ENCODE measurements around the gene SEMA5B.
A peak's percentile ranks its signal among the peaks of the same experiment; 100 is the strongest.

The SEMA5B gene

DNA sequence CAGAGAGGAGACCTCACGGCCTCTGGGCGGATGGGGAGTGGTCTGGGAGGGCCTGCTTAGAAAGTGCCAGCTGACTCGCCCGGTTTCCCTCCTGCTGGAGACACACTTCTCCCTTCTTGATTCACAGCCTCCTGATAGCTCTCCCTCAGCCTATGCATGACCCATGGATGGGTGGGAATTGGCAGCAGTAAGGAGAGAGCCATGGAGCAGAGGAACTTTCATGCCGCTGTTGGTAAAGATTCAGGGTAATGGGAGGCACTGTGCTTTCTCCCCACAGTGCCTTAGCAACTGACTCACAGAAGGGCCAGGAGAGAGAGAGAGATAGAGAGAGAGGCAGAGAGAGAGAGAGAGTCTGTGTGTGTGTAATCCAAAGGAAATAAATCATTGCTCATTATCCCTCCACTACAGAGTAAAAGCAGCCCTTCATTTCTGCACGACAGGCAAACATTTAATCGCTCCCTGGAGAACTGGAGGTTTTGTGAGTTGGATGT, 82.8 kb downstream of the SEMA5B start:
- no peak for DNase-seq (ENCODE audit: low spot score)

- no peak for DNase-seq (ENCODE audit: low spot score)
These were observed 83.8 kb downstream of the SEMA5B start for GRCh38 chr3:122943828-122944190.

GRCh38 chr3:122942937-122943827, 84.4 kb downstream of the SEMA5B start:
- DNase-seq (ENCODE audit: low spot score), result peak; percentile 90

- DNase-seq (ENCODE audit: low spot score), result no peak
These were observed 85.3 kb downstream of the SEMA5B start for GRCh38 chr3:122942239-122942638.

DNA sequence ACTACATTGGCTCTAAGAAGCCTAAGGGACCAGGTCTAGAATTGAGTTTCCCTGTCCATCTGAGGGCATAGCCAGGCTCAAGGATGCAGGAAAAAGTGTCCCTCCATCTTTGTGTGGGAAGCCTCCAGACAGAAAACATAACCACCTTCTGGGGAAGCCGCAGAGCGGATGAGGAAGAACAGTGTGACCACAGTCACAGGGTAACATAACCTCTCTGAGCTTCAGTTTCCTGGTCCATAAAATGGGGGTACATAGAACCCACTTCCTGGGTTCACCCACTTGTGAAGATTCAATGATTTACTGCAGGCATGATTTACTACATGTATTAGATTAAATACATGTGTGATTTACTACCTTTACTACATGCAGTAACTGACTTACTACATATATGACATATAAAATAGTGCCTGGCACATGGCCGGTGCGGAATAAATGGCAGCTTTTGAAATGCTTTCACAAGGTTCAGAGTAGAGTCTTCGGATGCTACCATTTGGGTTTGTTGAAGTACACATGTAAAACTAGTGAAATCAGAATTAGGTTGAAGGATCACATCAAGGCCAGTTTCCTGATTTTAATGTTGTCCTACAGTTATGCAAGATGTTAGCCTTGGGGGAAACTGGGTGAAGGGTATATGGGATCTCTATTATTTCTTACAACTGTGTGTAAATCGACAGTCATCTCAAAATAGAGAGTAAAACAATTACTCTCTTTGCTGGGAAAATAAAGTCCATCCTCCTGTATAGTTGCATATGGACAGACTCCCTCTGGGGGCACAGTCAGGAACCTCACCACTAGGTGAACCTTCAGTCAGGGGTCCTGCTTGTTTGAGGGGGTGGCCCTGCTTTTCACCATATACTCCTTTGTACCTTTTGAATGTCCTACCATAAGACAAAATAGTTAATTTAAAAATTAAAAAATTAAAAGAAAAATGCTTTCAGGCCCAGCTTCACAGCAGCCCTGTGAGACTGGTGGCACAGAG, 86.0 kb downstream of the SEMA5B start:
- no peak for DNase-seq (ENCODE audit: low spot score)

DNA sequence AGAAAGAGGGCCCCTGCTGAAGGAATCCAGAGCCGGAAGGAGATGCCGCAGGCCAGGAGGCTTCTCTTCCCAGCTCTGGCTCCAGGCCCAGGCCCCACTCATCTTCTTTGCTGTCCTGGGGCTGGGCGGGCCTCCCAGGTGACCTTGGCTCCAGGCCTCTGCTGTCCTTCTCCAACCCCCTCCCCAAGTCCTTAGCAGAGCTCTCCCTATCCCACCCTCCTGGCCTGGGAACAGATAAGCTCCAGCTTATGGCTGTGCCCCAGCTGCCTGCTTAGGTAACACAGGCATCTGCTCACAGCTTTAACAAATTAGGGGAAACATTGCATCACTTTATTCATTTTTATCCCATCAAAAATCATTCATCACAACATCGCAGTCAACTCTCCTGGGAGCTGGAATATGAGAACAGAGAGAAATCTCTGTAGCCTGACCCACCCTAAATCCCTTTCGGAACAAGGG, 86.9 kb downstream of the SEMA5B start:
- no peak for DNase-seq (ENCODE audit: low spot score)

GRCh38 chr3:122938783-122939425, 88.7 kb downstream of the SEMA5B start:
- DNase-seq (ENCODE audit: low spot score), result no peak

DNA sequence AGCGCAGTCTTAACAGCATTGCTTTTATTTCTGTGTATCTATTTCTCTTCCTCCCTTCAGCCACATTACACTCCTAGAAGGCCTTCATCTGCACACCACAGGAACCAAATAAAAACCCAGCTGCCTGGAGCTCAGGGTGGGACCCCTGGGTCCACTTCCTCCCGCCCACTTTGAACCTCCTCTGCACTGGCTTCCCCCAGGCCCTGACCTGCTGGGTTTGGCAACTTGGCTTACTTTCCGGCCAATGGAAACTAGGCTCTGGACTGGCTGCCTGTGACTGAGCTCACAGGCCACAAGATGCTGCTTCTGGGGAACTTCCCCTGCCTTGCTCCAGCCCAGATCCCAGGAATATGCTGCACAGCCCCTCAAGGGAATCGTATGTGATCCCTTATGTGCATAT, 89.8 kb downstream of the SEMA5B start:
- no peak for DNase-seq (ENCODE audit: low spot score)

DNA sequence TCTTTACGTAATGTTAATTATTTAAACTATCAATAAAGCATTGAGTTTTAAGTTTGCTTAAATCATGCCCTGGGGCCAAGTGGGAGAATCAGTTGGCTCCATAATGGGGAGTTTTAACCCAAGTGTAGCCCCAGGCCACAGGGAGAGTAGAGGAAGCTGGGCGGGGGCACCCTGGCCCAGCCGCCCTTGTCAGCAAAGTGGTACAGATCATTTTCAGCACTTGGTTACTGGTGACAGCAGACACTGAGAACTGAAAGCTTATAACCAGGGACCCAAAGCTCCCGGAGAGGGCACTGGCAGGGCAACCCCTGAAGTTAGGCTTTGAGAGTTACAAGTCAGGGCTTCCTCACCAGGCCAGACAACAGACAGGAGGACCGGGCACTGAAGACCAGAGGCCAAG, 90.6 kb downstream of the SEMA5B start:
- DNase-seq (ENCODE audit: low spot score), result no peak

- no peak for DNase-seq (ENCODE audit: low spot score)
These were observed 91.2 kb downstream of the SEMA5B start for GRCh38 chr3:122936335-122936734.

GRCh38 chr3:122934251-122934650, 93.3 kb downstream of the SEMA5B start:
- DNase-seq (ENCODE audit: low spot score), result no peak

GRCh38 chr3:122932251-122932967, 95.2 kb downstream of the SEMA5B start:
- no peak for DNase-seq (ENCODE audit: low spot score)

- no peak for DNase-seq (ENCODE audit: low spot score)
These were observed 95.9 kb downstream of the SEMA5B start for GRCh38 chr3:122931636-122932035.

GRCh38 chr3:122930063-122930997, 97.2 kb downstream of the SEMA5B start:
- DNase-seq (ENCODE audit: low spot score), result no peak

GRCh38 chr3:122929188-122930062, 98.1 kb downstream of the SEMA5B start:
- no peak for DNase-seq (ENCODE audit: low spot score)

DNA sequence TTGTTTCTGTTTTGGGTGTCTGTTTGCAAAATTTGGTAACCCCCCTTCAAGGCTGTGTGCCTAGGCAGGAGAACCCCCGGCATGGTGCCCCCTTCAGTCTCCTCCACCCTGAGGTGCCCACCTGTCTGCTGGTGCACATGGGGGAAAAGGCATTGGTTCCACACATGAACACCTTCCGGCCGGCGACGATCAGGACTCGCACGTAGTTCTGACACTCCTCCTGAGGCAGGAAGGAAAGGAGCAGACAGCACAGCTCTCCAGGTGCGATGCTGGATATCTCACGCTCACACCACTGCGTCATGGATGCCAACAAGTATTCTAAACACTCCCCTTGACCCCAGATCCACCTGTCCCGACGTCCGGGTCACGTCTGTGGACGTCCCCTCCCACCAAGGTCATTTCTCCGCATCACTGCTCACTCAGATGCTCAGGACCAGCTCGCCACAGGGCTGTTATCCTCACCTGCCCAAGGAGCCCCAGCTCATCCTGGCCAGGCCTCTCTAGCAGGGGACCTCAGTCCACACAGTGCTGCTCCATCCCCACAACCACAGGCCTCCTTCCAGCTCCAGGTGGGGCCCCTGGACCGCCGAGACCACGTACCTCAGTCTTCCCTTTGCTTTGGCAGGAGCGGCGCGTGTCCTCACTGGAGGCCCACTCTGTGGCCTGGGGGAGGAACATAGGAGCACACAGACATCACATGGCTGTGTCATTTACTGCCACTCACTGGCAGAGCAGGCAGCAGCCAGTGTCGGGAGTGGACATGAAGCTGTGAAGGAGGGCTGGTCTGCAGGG, 99.0 kb downstream of the SEMA5B start:
- no peak for DNase-seq (ENCODE audit: low spot score)

GRCh38 chr3:122927726-122928125, 99.8 kb downstream of the SEMA5B start:
- DNase-seq (ENCODE audit: low spot score), result no peak

GRCh38 chr3:122926811-122927210, 100.8 kb downstream of the SEMA5B start:
- DNase-seq (ENCODE audit: low spot score), result no peak

All from HuH-7.5 (cell line).